OCI-LY1 (cell line): Measurements from ENCODE around the gene PDE4D.

Experiments
- H2AFZ ChIP-seq: fragments of 200-600 bp; sonication (generic), shearing (Covaris generic); 2 replicates; pipeline ENCODE4 v1.6.0; 2014; ENCODE audit warnings: antibody characterized with exemption, mild to moderate bottlenecking, low read length
- H3F3A ChIP-seq: fragments of 200-600 bp; sonication (generic), shearing (Covaris generic); 2 replicates; pipeline ENCODE4 v1.6.0; 2014; ENCODE audit warnings: mild to moderate bottlenecking, antibody characterized with exemption, low read length, moderate library complexity; ENCODE audit not compliant: insufficient read depth
- H3K27ac ChIP-seq: fragments of 200-600 bp; sonication (generic); 2 replicates; pipeline ENCODE4 v1.5.1; 2014; ENCODE audit warnings: low read length, mixed run types, mild to moderate bottlenecking, low read depth; ENCODE audit not compliant: poor library complexity, severe bottlenecking
- H3K27me3 ChIP-seq: fragments of 200-600 bp; sonication (generic); 2 replicates; pipeline ENCODE4 v1.6.0; 2014; ENCODE audit warnings: antibody characterized with exemption, mild to moderate bottlenecking, low read length, moderate library complexity; ENCODE audit not compliant: insufficient read depth
- H3K36me3 ChIP-seq: fragments of 200-600 bp; sonication (generic); 2 replicates; pipeline ENCODE4 v1.6.1; 2014; ENCODE audit warnings: mild to moderate bottlenecking, antibody characterized with exemption, low read length, moderate library complexity, mixed read lengths; ENCODE audit not compliant: insufficient read depth
- H3K4me1 ChIP-seq: fragments of 200-600 bp; sonication (generic); 2 replicates; pipeline ENCODE4 v1.5.1; 2014; ENCODE audit warnings: mild to moderate bottlenecking, low read length, moderate library complexity; ENCODE audit not compliant: insufficient read depth, severe bottlenecking
- H3K4me2 ChIP-seq: fragments of 200-600 bp; sonication (generic), shearing (Covaris generic); 2 replicates; pipeline ENCODE4 v1.6.1; 2014; ENCODE audit warnings: low read length
- H3K4me3 ChIP-seq: fragments of 200-600 bp; sonication (generic); 2 replicates; pipeline ENCODE4 v1.5.1; 2014; ENCODE audit warnings: low read length, low read depth, mild to moderate bottlenecking, mixed read lengths; ENCODE audit not compliant: poor library complexity, severe bottlenecking
- H3K79me2 ChIP-seq: fragments of 200-600 bp; shearing (Covaris generic); 2 replicates; pipeline ENCODE4 v1.6.1; 2016; ENCODE audit warnings: mixed run types, low read length, mixed read lengths; ENCODE audit not compliant: insufficient read depth
- H3K9ac ChIP-seq: fragments of 200-600 bp; sonication (generic), shearing (Covaris generic); 2 replicates; pipeline ENCODE4 v1.6.1; 2014; ENCODE audit warnings: mild to moderate bottlenecking, low read length, mixed read lengths
- H3K9me2 ChIP-seq: fragments of 200-600 bp; sonication (generic), shearing (Covaris generic); 2 replicates; pipeline ENCODE4 v1.6.1; 2014; ENCODE audit warnings: low read depth, mild to moderate bottlenecking, low read length, mixed read lengths
- H3K9me3 ChIP-seq: fragments of 200-600 bp; shearing (Covaris generic); 2 replicates; pipeline ENCODE4 v1.6.1; 2014; ENCODE audit warnings: low read length, mixed read lengths
- H4K20me1 ChIP-seq: fragments of 200-600 bp; sonication (generic), shearing (Covaris generic); 2 replicates; pipeline ENCODE4 v1.6.0; 2016; ENCODE audit warnings: mild to moderate bottlenecking, low read length; ENCODE audit not compliant: insufficient read depth
- EZH2 ChIP-seq: fragments of 200-600 bp; sonication (generic), shearing (Covaris generic); IDR thresholded peaks from 2 replicates; pipeline ENCODE4 v1.8.0; 2017; ENCODE audit warnings: borderline replicate concordance, mixed run types, mild to moderate bottlenecking, antibody characterized with exemption, low read length, moderate library complexity, mixed read lengths
- TF ChIP-seq, protein P1 (sequence below): fragments of 200-600 bp; sonication (generic), shearing (Covaris generic); IDR thresholded peaks from 2 replicates; pipeline ENCODE4 v1.5.1; 2017; ENCODE audit warnings: mild to moderate bottlenecking, antibody characterized with exemption, low read length, moderate library complexity, mixed read lengths

PDE4D gene

GRCh38 chr5:59185757-59186385 lies 707.7 kb downstream of the PDE4D start:
- H3K27me3 ChIP-seq: no peaks in the 10 kb centered on the region
- H3K79me2 ChIP-seq: no peaks in the 10 kb centered on the region
- no peaks in the 10 kb centered on the region for H3F3A ChIP-seq
- no peak overlapping the region for H3K4me3 ChIP-seq
- no peaks in the 10 kb centered on the region for H4K20me1 ChIP-seq
- H3K4me1 ChIP-seq: no peaks in the 10 kb centered on the region
- H3K9ac ChIP-seq: no peak overlapping the region
- H3K9me3 ChIP-seq: no peaks in the 10 kb centered on the region
- no peaks in the 10 kb centered on the region for H3K36me3 ChIP-seq
- no peak overlapping the region for H3K27ac ChIP-seq
- TF ChIP-seq, protein P1, sequence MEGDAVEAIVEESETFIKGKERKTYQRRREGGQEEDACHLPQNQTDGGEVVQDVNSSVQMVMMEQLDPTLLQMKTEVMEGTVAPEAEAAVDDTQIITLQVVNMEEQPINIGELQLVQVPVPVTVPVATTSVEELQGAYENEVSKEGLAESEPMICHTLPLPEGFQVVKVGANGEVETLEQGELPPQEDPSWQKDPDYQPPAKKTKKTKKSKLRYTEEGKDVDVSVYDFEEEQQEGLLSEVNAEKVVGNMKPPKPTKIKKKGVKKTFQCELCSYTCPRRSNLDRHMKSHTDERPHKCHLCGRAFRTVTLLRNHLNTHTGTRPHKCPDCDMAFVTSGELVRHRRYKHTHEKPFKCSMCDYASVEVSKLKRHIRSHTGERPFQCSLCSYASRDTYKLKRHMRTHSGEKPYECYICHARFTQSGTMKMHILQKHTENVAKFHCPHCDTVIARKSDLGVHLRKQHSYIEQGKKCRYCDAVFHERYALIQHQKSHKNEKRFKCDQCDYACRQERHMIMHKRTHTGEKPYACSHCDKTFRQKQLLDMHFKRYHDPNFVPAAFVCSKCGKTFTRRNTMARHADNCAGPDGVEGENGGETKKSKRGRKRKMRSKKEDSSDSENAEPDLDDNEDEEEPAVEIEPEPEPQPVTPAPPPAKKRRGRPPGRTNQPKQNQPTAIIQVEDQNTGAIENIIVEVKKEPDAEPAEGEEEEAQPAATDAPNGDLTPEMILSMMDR: no peak
- no peak for TF ChIP-seq EZH2
- H3K4me2 ChIP-seq: no peak overlapping the region
- H2AFZ ChIP-seq: no peak overlapping the region
- H3K9me2 ChIP-seq: no peaks in the 10 kb centered on the region

- H4K20me1 ChIP-seq: no peaks in the 10 kb centered on the region
- no peaks in the 10 kb centered on the region for H3F3A ChIP-seq
- no peaks in the 10 kb centered on the region for H3K9me2 ChIP-seq
- no peak overlapping the region for H3K4me3 ChIP-seq
- no peak for TF ChIP-seq EZH2
- H3K4me2 ChIP-seq: no peak overlapping the region
- no peaks in the 10 kb centered on the region for H3K9me3 ChIP-seq
- no peaks in the 10 kb centered on the region for H3K79me2 ChIP-seq
- no peak overlapping the region for H2AFZ ChIP-seq
- no peaks in the 10 kb centered on the region for H3K27me3 ChIP-seq
- H3K4me1 ChIP-seq: no peaks in the 10 kb centered on the region
- H3K27ac ChIP-seq: no peak overlapping the region
- no peak overlapping the region for H3K9ac ChIP-seq
- H3K36me3 ChIP-seq: no peaks in the 10 kb centered on the region
Measured at GRCh38 chr5:59184769-59185168, 708.8 kb downstream of the PDE4D start.

DNA sequence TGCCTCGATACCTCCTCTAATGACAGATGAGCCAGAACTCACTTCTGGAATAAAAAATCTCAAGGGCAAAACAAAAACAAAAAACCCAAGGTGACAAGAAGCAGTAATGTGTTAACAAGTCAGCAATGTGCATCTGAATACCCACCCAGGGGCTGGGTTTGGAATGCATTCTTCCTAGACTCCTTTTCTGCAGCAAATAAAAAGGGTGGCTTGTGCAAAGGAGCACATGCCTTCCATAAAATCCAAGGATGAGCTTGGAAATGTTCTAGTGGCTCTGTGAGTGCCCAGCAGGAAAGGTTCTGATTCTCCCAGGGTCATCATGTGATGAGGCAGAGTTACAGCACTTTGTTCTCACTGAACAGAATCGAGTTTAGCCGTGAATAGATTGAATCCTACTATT lies 710.8 kb downstream of the PDE4D start:
- no peaks in the 10 kb centered on the region for H3K4me1 ChIP-seq
- H3K4me2 ChIP-seq: no peak overlapping the region
- H3K27ac ChIP-seq: no peak overlapping the region
- TF ChIP-seq, protein P1: no peak
- TF ChIP-seq EZH2: no peak
- no peaks in the 10 kb centered on the region for H3K9me2 ChIP-seq
- no peaks in the 10 kb centered on the region for H4K20me1 ChIP-seq
- H3K79me2 ChIP-seq: no peaks in the 10 kb centered on the region
- H3F3A ChIP-seq: no peaks in the 10 kb centered on the region
- H3K4me3 ChIP-seq: no peak overlapping the region
- no peaks in the 10 kb centered on the region for H3K27me3 ChIP-seq
- no peaks in the 10 kb centered on the region for H3K36me3 ChIP-seq
- H3K9ac ChIP-seq: no peak overlapping the region
- no peak overlapping the region for H2AFZ ChIP-seq
- no peaks in the 10 kb centered on the region for H3K9me3 ChIP-seq

DNA sequence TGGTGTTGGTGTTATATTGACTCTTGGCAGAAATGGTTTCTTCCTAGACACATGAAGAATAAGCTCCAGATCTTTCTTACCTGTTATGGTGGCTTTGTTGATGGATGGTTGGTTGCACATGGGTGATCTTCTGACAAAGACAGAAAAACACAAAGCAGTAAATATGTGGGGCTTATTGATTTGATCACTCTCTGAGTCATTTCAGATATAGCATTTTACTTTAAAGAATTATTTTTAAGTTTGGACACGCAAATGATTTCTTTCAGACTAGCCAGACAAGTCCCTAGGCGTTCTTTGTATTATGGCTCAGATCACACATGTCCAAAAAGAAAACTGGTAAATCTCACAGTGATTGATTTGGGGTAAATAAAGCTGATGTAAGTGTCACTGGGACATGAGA lies 713.0 kb downstream of the PDE4D start:
- H3K79me2 ChIP-seq: no peaks in the 10 kb centered on the region

More for the DNA sequence above, 713.0 kb downstream of the PDE4D start:
- Histone ChIP-seq H3F3A (no peaks in the 10 kb centered on the region), H3K4me1 (no peaks in the 10 kb centered on the region), H3K9me2 (no peaks in the 10 kb centered on the region), H3K9me3 (no peaks in the 10 kb centered on the region), H3K27me3 (no peaks in the 10 kb centered on the region), H3K4me2 (no peak overlapping the region), H3K27ac (no peak overlapping the region), H4K20me1 (no peaks in the 10 kb centered on the region), H3K9ac (no peak overlapping the region), H3K4me3 (no peak overlapping the region), H2AFZ (no peak overlapping the region), H3K36me3 (no peaks in the 10 kb centered on the region)
- TF ChIP-seq, protein P1: no peak
- TF ChIP-seq EZH2: no peak
